ENCODE results near the gene MZT2B.
"Not testable (repeated sequence)": the region's sequence is repeated elsewhere in the genome, so short reads cannot be mapped to it uniquely, and the experiment has no call there.

Gene MZT2B

GRCh38 chr2:130181880-130182682 is at the start of gene MZT2B:
MZT2B (plus strand) TSS chr2:130182262; CDS start chr2:130182283, 21 bp downstream.
- peak; percentile 89 for ATAC-seq

GRCh38 chr2:130135692-130136541 is 46.1 kb upstream of the MZT2B start:
- no peak for ATAC-seq
- TF ChIP-seq ZNF565 (CRISPR knock-in tag; conservative IDR thresholded peaks at IDR 0.05; ENCODE audit: low read depth): no peak
- TF ChIP-seq SNAI2 (CRISPR knock-in tag; IDR thresholded peaks at IDR 0.05): no peak
- no peak for TF ChIP-seq PPARA (CRISPR knock-in tag; IDR thresholded peaks at IDR 0.05; ENCODE audit: borderline replicate concordance)
- no peak for TF ChIP-seq POU6F1 (CRISPR knock-in tag; IDR thresholded peaks at IDR 0.05; ENCODE audit: borderline replicate concordance, low read depth)
- TF ChIP-seq GLIS3 (CRISPR knock-in tag; IDR thresholded peaks at IDR 0.05): no peak
- TF ChIP-seq OSR1 (CRISPR knock-in tag; IDR thresholded peaks at IDR 0.05): no peak
- TF ChIP-seq BACH2 (CRISPR knock-in tag; IDR thresholded peaks at IDR 0.05; ENCODE audit: borderline replicate concordance): no peak
- no peak for TF ChIP-seq CSRNP3 (CRISPR knock-in tag; IDR thresholded peaks at IDR 0.05)
- no peak for TF ChIP-seq ZFP30 (CRISPR knock-in tag; IDR thresholded peaks at IDR 0.05)
- no peak for TF ChIP-seq ISL1 (CRISPR knock-in tag; IDR thresholded peaks at IDR 0.05)
- TF ChIP-seq RARB (CRISPR knock-in tag; IDR thresholded peaks at IDR 0.05): no peak
- TF ChIP-seq TCF4 (CRISPR knock-in tag; IDR thresholded peaks at IDR 0.05; ENCODE audit: borderline replicate concordance): no peak
- no peak for TF ChIP-seq ZNF70 (CRISPR knock-in tag; IDR thresholded peaks at IDR 0.05)
- no peak for TF ChIP-seq PATZ1 (CRISPR knock-in tag; IDR thresholded peaks at IDR 0.05; ENCODE audit: borderline replicate concordance)
- TF ChIP-seq TSHZ2 (CRISPR knock-in tag; IDR thresholded peaks at IDR 0.05): no peak

More at GRCh38 chr2:130181880-130182682, at the start of gene MZT2B:
- TF ChIP-seq PATZ1 (CRISPR knock-in tag; IDR thresholded peaks at IDR 0.05; ENCODE audit: borderline replicate concordance): peak; percentile 96; the same call in 1 of the 2 replicates

- ATAC-seq: not testable (repeated sequence)
Observed at GRCh38 chr2:130136546-130136945, 45.5 kb upstream of the MZT2B start.

- ATAC-seq: not testable (repeated sequence)
Observed at GRCh38 chr2:130137118-130137517, 44.9 kb upstream of the MZT2B start.

- ATAC-seq: not testable (repeated sequence)
Observed at GRCh38 chr2:130138326-130138725, 43.7 kb upstream of the MZT2B start.

GRCh38 chr2:130138841-130139251 is 43.2 kb upstream of the MZT2B start:
- peak; percentile 78 for ATAC-seq

GRCh38 chr2:130139331-130140280 is 42.5 kb upstream of the MZT2B start:
- not testable (repeated sequence) for ATAC-seq

- not testable (repeated sequence) for ATAC-seq
Observed at GRCh38 chr2:130140516-130140915, 41.5 kb upstream of the MZT2B start.

Measured in SK-N-SH treated with all-trans-retinoic acid at 6 μM for 48 hours (cell line).